K562 (cell line): ENCODE measurements around the gene ZNF554.

Experiments
- GATAD2B ChIP-seq: fragments of 450-650 bp; IDR thresholded peaks from 2 replicates; pipeline ENCODE4 v1.6.1; 2017; ENCODE audit warnings: mild to moderate bottlenecking, borderline replicate concordance
- MBD2 ChIP-seq: sonication (generic); IDR thresholded peaks from 2 replicates; pipeline ENCODE4 v1.6.1; 2016; ENCODE audit warnings: low read depth, borderline replicate concordance
- NBN ChIP-seq: fragments of 450-650 bp; IDR thresholded peaks from 2 replicates; pipeline ENCODE4 v1.6.1; 2016; ENCODE audit warnings: low read depth, mild to moderate bottlenecking
- POLR2A ChIP-seq: fragments of 450-650 bp; conservative IDR thresholded peaks from 2 replicates; pipeline ENCODE4 v1.6.1; 2016
- RNF2 ChIP-seq: sonication (generic); IDR thresholded peaks from 2 replicates; pipeline ENCODE4 v1.6.1; 2016
- TAF7 ChIP-seq: fragments of 450-650 bp; IDR thresholded peaks from 2 replicates; pipeline ENCODE4 v1.6.1; 2016; ENCODE audit warnings: missing genetic modification characterization, missing compliant biosample characterization
- ZNF764 ChIP-seq: fragments of 250-450 bp; sonication (Bioruptor Pico); IDR thresholded peaks from 2 replicates; pipeline ENCODE4 v1.4.0; 2020; ENCODE audit warnings: low read depth, mild to moderate bottlenecking, moderate library complexity
- ZZZ3 ChIP-seq: fragments of 450-650 bp; IDR thresholded peaks from 2 replicates; pipeline ENCODE4 v1.6.1; 2016; ENCODE audit warnings: antibody characterized with exemption, mild to moderate bottlenecking, moderate library complexity
- TF ChIP-seq, protein P1 (sequence below), 3 experiments: IDR thresholded peaks in 2 of 3; conservative IDR thresholded peaks in 1 of 3; 2 replicates each; pipeline ENCODE4 v1.5.1; 2011 to 2012; ENCODE audit warnings: low read length in 3 of 3, mild to moderate bottlenecking in 3 of 3, control low read depth in 2 of 3, improper control_type of control experiment in 1 of 3, inconsistent platforms in 1 of 3, low read depth in 1 of 3, mixed read lengths in 1 of 3, moderate library complexity in 1 of 3; ENCODE audit not compliant: insufficient read depth in 2 of 3
- TF ChIP-seq, protein P2 (sequence below): fragments of 150-350 bp; conservative IDR thresholded peaks from 2 replicates; pipeline ENCODE4 v1.6.1; 2014; ENCODE audit warnings: low read length
- TF ChIP-seq, protein P3 (sequence below): fragments of 450-650 bp; formaldehyde crosslinking; IDR thresholded peaks from 2 replicates; pipeline ENCODE4 v1.4.0; 2020; ENCODE audit warnings: mild to moderate bottlenecking, moderate library complexity
- TF ChIP-seq, protein P4 (sequence below): sonication (generic); formaldehyde crosslinking; IDR thresholded peaks from 2 replicates; pipeline ENCODE4 v1.5.0; 2020; ENCODE audit warnings: missing genetic modification reagents
- TF ChIP-seq, protein P5 (sequence below): fragments of 450-650 bp; IDR thresholded peaks from 2 replicates; pipeline ENCODE4 v1.6.1; 2016; ENCODE audit warnings: borderline replicate concordance
- TF ChIP-seq, protein P6 (sequence below): sonication (generic); formaldehyde crosslinking; IDR thresholded peaks from 2 replicates; pipeline ENCODE4 v1.8.1; 2023; ENCODE audit warnings: missing genetic modification reagents, mild to moderate bottlenecking, borderline replicate concordance

DNA sequence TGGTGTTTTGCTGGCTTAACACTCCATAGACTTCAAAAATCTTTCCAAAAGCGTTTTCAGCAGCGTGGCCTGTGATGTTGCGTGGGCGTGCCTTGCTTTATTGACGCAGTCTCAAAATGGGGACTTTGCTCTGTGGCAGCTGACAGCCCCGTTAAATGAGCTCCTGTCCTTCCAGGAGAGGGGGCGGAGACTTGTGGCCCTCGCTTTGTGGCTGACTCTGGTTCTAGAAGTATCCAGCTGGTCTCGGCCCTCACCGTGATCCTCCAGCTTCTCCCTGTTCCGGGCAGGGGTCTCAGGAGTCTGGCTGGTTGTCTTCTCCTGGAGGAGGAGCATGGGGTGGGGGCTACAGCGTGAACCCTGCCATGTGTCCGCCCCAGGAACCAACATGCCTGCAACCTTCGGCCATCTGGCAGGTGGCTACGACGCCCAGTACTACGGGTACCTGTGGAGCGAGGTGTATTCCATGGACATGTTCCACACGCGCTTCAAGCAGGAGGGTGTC, 8.4 kb upstream of the ZNF554 start:
- no peak for TF ChIP-seq NBN
- TF ChIP-seq, protein P1, sequence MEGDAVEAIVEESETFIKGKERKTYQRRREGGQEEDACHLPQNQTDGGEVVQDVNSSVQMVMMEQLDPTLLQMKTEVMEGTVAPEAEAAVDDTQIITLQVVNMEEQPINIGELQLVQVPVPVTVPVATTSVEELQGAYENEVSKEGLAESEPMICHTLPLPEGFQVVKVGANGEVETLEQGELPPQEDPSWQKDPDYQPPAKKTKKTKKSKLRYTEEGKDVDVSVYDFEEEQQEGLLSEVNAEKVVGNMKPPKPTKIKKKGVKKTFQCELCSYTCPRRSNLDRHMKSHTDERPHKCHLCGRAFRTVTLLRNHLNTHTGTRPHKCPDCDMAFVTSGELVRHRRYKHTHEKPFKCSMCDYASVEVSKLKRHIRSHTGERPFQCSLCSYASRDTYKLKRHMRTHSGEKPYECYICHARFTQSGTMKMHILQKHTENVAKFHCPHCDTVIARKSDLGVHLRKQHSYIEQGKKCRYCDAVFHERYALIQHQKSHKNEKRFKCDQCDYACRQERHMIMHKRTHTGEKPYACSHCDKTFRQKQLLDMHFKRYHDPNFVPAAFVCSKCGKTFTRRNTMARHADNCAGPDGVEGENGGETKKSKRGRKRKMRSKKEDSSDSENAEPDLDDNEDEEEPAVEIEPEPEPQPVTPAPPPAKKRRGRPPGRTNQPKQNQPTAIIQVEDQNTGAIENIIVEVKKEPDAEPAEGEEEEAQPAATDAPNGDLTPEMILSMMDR (IDR thresholded peaks at IDR 0.05 in 2 of 3, conservative IDR thresholded peaks at IDR 0.05 in 1 of 3; ENCODE audit: insufficient read depth in 2 of 3, low read depth in 1 of 3, low read length in 3 of 3): no peak
- TF ChIP-seq ZZZ3: no peak
- TF ChIP-seq MBD2: no peak
- TF ChIP-seq GATAD2B: no peak
- TF ChIP-seq TAF7 (tag): no peak
- TF ChIP-seq, protein P2, sequence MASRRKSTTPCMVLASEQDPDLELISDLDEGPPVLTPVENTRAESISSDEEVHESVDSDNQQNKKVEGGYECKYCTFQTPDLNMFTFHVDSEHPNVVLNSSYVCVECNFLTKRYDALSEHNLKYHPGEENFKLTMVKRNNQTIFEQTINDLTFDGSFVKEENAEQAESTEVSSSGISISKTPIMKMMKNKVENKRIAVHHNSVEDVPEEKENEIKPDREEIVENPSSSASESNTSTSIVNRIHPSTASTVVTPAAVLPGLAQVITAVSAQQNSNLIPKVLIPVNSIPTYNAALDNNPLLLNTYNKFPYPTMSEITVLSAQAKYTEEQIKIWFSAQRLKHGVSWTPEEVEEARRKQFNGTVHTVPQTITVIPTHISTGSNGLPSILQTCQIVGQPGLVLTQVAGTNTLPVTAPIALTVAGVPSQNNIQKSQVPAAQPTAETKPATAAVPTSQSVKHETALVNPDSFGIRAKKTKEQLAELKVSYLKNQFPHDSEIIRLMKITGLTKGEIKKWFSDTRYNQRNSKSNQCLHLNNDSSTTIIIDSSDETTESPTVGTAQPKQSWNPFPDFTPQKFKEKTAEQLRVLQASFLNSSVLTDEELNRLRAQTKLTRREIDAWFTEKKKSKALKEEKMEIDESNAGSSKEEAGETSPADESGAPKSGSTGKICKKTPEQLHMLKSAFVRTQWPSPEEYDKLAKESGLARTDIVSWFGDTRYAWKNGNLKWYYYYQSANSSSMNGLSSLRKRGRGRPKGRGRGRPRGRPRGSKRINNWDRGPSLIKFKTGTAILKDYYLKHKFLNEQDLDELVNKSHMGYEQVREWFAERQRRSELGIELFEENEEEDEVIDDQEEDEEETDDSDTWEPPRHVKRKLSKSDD: no peak
- TF ChIP-seq, protein P3, sequence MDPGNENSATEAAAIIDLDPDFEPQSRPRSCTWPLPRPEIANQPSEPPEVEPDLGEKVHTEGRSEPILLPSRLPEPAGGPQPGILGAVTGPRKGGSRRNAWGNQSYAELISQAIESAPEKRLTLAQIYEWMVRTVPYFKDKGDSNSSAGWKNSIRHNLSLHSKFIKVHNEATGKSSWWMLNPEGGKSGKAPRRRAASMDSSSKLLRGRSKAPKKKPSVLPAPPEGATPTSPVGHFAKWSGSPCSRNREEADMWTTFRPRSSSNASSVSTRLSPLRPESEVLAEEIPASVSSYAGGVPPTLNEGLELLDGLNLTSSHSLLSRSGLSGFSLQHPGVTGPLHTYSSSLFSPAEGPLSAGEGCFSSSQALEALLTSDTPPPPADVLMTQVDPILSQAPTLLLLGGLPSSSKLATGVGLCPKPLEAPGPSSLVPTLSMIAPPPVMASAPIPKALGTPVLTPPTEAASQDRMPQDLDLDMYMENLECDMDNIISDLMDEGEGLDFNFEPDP: no peak
- TF ChIP-seq, protein P4, sequence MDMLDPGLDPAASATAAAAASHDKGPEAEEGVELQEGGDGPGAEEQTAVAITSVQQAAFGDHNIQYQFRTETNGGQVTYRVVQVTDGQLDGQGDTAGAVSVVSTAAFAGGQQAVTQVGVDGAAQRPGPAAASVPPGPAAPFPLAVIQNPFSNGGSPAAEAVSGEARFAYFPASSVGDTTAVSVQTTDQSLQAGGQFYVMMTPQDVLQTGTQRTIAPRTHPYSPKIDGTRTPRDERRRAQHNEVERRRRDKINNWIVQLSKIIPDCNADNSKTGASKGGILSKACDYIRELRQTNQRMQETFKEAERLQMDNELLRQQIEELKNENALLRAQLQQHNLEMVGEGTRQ: no peak
- TF ChIP-seq, protein P5, sequence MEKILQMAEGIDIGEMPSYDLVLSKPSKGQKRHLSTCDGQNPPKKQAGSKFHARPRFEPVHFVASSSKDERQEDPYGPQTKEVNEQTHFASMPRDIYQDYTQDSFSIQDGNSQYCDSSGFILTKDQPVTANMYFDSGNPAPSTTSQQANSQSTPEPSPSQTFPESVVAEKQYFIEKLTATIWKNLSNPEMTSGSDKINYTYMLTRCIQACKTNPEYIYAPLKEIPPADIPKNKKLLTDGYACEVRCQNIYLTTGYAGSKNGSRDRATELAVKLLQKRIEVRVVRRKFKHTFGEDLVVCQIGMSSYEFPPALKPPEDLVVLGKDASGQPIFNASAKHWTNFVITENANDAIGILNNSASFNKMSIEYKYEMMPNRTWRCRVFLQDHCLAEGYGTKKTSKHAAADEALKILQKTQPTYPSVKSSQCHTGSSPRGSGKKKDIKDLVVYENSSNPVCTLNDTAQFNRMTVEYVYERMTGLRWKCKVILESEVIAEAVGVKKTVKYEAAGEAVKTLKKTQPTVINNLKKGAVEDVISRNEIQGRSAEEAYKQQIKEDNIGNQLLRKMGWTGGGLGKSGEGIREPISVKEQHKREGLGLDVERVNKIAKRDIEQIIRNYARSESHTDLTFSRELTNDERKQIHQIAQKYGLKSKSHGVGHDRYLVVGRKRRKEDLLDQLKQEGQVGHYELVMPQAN: no peak
- no peak for TF ChIP-seq RNF2
- TF ChIP-seq POLR2A: no peak
- TF ChIP-seq ZNF764: no peak
- TF ChIP-seq, protein P6, sequence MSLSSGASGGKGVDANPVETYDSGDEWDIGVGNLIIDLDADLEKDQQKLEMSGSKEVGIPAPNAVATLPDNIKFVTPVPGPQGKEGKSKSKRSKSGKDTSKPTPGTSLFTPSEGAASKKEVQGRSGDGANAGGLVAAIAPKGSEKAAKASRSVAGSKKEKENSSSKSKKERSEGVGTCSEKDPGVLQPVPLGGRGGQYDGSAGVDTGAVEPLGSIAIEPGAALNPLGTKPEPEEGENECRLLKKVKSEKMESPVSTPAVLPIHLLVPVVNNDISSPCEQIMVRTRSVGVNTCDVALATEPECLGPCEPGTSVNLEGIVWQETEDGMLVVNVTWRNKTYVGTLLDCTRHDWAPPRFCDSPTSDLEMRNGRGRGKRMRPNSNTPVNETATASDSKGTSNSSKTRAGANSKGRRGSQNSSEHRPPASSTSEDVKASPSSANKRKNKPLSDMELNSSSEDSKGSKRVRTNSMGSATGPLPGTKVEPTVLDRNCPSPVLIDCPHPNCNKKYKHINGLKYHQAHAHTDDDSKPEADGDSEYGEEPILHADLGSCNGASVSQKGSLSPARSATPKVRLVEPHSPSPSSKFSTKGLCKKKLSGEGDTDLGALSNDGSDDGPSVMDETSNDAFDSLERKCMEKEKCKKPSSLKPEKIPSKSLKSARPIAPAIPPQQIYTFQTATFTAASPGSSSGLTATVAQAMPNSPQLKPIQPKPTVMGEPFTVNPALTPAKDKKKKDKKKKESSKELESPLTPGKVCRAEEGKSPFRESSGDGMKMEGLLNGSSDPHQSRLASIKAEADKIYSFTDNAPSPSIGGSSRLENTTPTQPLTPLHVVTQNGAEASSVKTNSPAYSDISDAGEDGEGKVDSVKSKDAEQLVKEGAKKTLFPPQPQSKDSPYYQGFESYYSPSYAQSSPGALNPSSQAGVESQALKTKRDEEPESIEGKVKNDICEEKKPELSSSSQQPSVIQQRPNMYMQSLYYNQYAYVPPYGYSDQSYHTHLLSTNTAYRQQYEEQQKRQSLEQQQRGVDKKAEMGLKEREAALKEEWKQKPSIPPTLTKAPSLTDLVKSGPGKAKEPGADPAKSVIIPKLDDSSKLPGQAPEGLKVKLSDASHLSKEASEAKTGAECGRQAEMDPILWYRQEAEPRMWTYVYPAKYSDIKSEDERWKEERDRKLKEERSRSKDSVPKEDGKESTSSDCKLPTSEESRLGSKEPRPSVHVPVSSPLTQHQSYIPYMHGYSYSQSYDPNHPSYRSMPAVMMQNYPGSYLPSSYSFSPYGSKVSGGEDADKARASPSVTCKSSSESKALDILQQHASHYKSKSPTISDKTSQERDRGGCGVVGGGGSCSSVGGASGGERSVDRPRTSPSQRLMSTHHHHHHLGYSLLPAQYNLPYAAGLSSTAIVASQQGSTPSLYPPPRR (CRISPR knock-in tag): no peak
